ENCODE measurements around the gene MAMLD1.

The MAMLD1 gene

GRCh38 chrX:150409964-150410363 is 46.8 kb downstream of the MAMLD1 start:
- no peak for TF ChIP-seq CTCF (IDR thresholded peaks at IDR 0.05; ENCODE audit: insufficient read depth, low read depth, low read length, missing control alignments)
- H3K4me3 ChIP-seq (ENCODE audit: low read depth, low read length): no peak overlapping the region
- no peak for DNase-seq (ENCODE audit: low read depth)

- DNase-seq (ENCODE audit: low read depth): no peak
- TF ChIP-seq CTCF (IDR thresholded peaks at IDR 0.05; ENCODE audit: insufficient read depth, low read depth, low read length, missing control alignments): no peak
- H3K4me3 ChIP-seq (ENCODE audit: low read depth, low read length): no peak overlapping the region
Measured at GRCh38 chrX:150410513-150410912, 47.4 kb downstream of the MAMLD1 start.

GRCh38 chrX:150411656-150412055 is 48.5 kb downstream of the MAMLD1 start:
- DNase-seq (ENCODE audit: low read depth): no peak
- H3K4me3 ChIP-seq (ENCODE audit: low read depth, low read length): no peak overlapping the region
- no peak for TF ChIP-seq CTCF (IDR thresholded peaks at IDR 0.05; ENCODE audit: insufficient read depth, low read depth, low read length, missing control alignments)

GRCh38 chrX:150414228-150414627 is 51.1 kb downstream of the MAMLD1 start:
- no peak for DNase-seq (ENCODE audit: low read depth)
- H3K4me3 ChIP-seq (ENCODE audit: low read depth, low read length): no peak overlapping the region
- no peak for TF ChIP-seq CTCF (IDR thresholded peaks at IDR 0.05; ENCODE audit: insufficient read depth, low read depth, low read length, missing control alignments)

- DNase-seq (ENCODE audit: low read depth): no peak
- no peak overlapping the region for H3K4me3 ChIP-seq (ENCODE audit: low read depth, low read length)
- no peak for TF ChIP-seq CTCF (IDR thresholded peaks at IDR 0.05; ENCODE audit: insufficient read depth, low read depth, low read length, missing control alignments)
Measured at GRCh38 chrX:150416469-150416868, 53.4 kb downstream of the MAMLD1 start.

- H3K4me3 ChIP-seq (ENCODE audit: low read depth, low read length): no peak overlapping the region
- no peak for TF ChIP-seq CTCF (IDR thresholded peaks at IDR 0.05; ENCODE audit: insufficient read depth, low read depth, low read length, missing control alignments)
- DNase-seq (ENCODE audit: low read depth): no peak
Measured at GRCh38 chrX:150421816-150422215, 58.7 kb downstream of the MAMLD1 start.

- H3K4me3 ChIP-seq (ENCODE audit: low read depth, low read length): no peak overlapping the region
- no peak for TF ChIP-seq CTCF (IDR thresholded peaks at IDR 0.05; ENCODE audit: insufficient read depth, low read depth, low read length, missing control alignments)
- no peak for DNase-seq (ENCODE audit: low read depth)
Measured at GRCh38 chrX:150429594-150429993, 66.5 kb downstream of the MAMLD1 start.
